Neuronal stem cell (in vitro differentiated cells): ENCODE data around the gene NUP214.

ENCODE experiments used
- DNase-seq: peaks from one replicate; pipeline ENCODE4 v3.0.0-alpha.2; 2013; ENCODE audit warnings: low spot score
- H2AFZ ChIP-seq: one replicate; pipeline ENCODE4 v1.6.1; 2013; ENCODE audit warnings: mild to moderate bottlenecking, low read length, inconsistent platforms
- H2AK5ac ChIP-seq: 2 replicates; pipeline ENCODE4 v1.6.1; 2013; ENCODE audit warnings: low read depth, mild to moderate bottlenecking, inconsistent platforms, low read length, moderate library complexity, mixed read lengths
- H2BK120ac ChIP-seq: 2 replicates; pipeline ENCODE4 v1.6.1; 2013; ENCODE audit warnings: low read depth, mild to moderate bottlenecking, inconsistent platforms, low read length, moderate library complexity, mixed read lengths
- H2BK12ac ChIP-seq: one replicate; pipeline ENCODE4 v1.6.1; 2013; ENCODE audit warnings: low read length, inconsistent platforms
- H2BK15ac ChIP-seq: 2 replicates; pipeline ENCODE4 v1.6.1; 2013; ENCODE audit warnings: mild to moderate bottlenecking, low read length, inconsistent platforms, mixed read lengths
- H2BK5ac ChIP-seq: one replicate; pipeline ENCODE4 v1.6.1; 2013; ENCODE audit warnings: inconsistent platforms, mild to moderate bottlenecking, low read length, moderate library complexity
- H3K14ac ChIP-seq: one replicate; pipeline ENCODE4 v1.6.1; 2013; ENCODE audit warnings: low read length, inconsistent platforms
- H3K18ac ChIP-seq: 2 replicates; pipeline ENCODE4 v1.6.1; 2013; ENCODE audit warnings: low read length, inconsistent platforms
- H3K23ac ChIP-seq: 2 replicates; pipeline ENCODE4 v1.6.1; 2013; ENCODE audit warnings: low read depth, mild to moderate bottlenecking, mixed read lengths, low read length, inconsistent platforms; ENCODE audit not compliant: poor library complexity
- H3K27ac ChIP-seq: replicated peaks from 3 replicates; pipeline ENCODE4 v1.5.1; 2013; ENCODE audit warnings: low read length, inconsistent platforms
- H3K27me3 ChIP-seq, 3 experiments: 2 replicates each; pipeline ENCODE4 v1.6.1; 2013; ENCODE audit warnings: low read length in 3 of 3, mild to moderate bottlenecking in 2 of 3, inconsistent platforms in 1 of 3, low read depth in 1 of 3, mixed read lengths in 1 of 3, moderate library complexity in 1 of 3; ENCODE audit not compliant: control insufficient read depth in 3 of 3, insufficient read depth in 3 of 3
- H3K36me3 ChIP-seq, 2 donors: replicated peaks in 1 of 2; 2 replicates each; pipeline ENCODE4 v1.6.1; 2013; ENCODE audit warnings: low read length in 2 of 2; ENCODE audit not compliant: control insufficient read depth in 2 of 2, insufficient read depth in 2 of 2
- H3K4ac ChIP-seq: 2 replicates; pipeline ENCODE4 v1.6.1; 2013; ENCODE audit warnings: inconsistent platforms, mild to moderate bottlenecking, low read length, moderate library complexity
- H3K4me1 ChIP-seq, 2 donors: 1 replicate in 1 of 2; 2 replicates in 1 of 2; pipeline ENCODE4 v1.6.1; 2013; ENCODE audit warnings: low read length in 2 of 2, low read depth in 1 of 2; ENCODE audit not compliant: control insufficient read depth in 2 of 2, insufficient read depth in 1 of 2
- H3K4me2 ChIP-seq: one replicate; pipeline ENCODE4 v1.6.1; 2013; ENCODE audit warnings: mild to moderate bottlenecking, low read length, inconsistent platforms; ENCODE audit not compliant: insufficient read depth, poor library complexity, severe bottlenecking
- H3K4me3 ChIP-seq, 2 donors: 2 replicates each; pipeline ENCODE4 v1.5.1; 2013; ENCODE audit warnings: low read length in 2 of 2, mild to moderate bottlenecking in 2 of 2, inconsistent platforms in 1 of 2, moderate library complexity in 1 of 2
- H3K79me1 ChIP-seq: one replicate; pipeline ENCODE4 v1.6.1; 2013; ENCODE audit warnings: low read depth, mild to moderate bottlenecking, inconsistent platforms, low read length, moderate library complexity
- H3K9ac ChIP-seq: one replicate; pipeline ENCODE4 v1.6.1; 2013; ENCODE audit warnings: mild to moderate bottlenecking, low read depth, low read length, inconsistent platforms; ENCODE audit not compliant: poor library complexity
- H3K9me3 ChIP-seq, 2 donors: replicated peaks in 1 of 2; 2 replicates each; pipeline versions ENCODE3 to v1.6.1; 2013; ENCODE audit warnings: low read length in 2 of 2, mild to moderate bottlenecking in 2 of 2, inconsistent platforms in 1 of 2, low read depth in 1 of 2, mixed read lengths in 1 of 2, moderate library complexity in 1 of 2; ENCODE audit not compliant: control insufficient read depth in 2 of 2, insufficient read depth in 1 of 2
- H4K8ac ChIP-seq: one replicate; pipeline ENCODE4 v1.6.1; 2013; ENCODE audit warnings: low read depth, mild to moderate bottlenecking, inconsistent platforms, low read length, moderate library complexity
- H4K91ac ChIP-seq: one replicate; pipeline ENCODE4 v1.6.1; 2013; ENCODE audit warnings: low read length, low read depth, mild to moderate bottlenecking, inconsistent platforms; ENCODE audit not compliant: poor library complexity
- WGBS, 2 donors: extraction: QIAGEN DNeasy Blood & Tissue Kit; methylation state at CpG; one replicate each; pipeline ENCODE4 v1.1.7; 2013; ENCODE audit warnings: missing lambda C conversion rate in 2 of 2, mixed read lengths in 1 of 2; ENCODE audit not compliant: insufficient read length in 2 of 2, insufficient replicate concordance in 1 of 2; ENCODE audit errors: extremely low coverage in 2 of 2; 5-methylcytosine and 5-hydroxymethylcytosine counted together

NUP214 gene

GRCh38 chr9:131274674-131275331 is 149.4 kb downstream of the NUP214 start:
- no peak overlapping the region for H2BK12ac ChIP-seq
- no peak for DNase-seq
- H4K8ac ChIP-seq: no peak overlapping the region
- H2BK15ac ChIP-seq: no peak overlapping the region
- no peak overlapping the region for H3K14ac ChIP-seq
- H4K91ac ChIP-seq: no peak overlapping the region
- no peak overlapping the region for H3K4ac ChIP-seq
- peak overlapping the region; percentile 85 for H2AFZ ChIP-seq
- no peaks in the 10 kb centered on the region for H3K36me3 ChIP-seq
- H3K27ac ChIP-seq: no peak overlapping the region
- no peak overlapping the region for H3K9ac ChIP-seq
- H3K18ac ChIP-seq: peak overlapping the region; percentile 16
- no peak overlapping the region for H2BK120ac ChIP-seq
- H2BK5ac ChIP-seq: no peak overlapping the region
- no peaks in the 10 kb centered on the region for H3K79me1 ChIP-seq
- H3K9me3 ChIP-seq: no peaks in the 10 kb centered on the region
- no peak overlapping the region for H3K4me2 ChIP-seq
- peaks cover 12 to 20% of the 10 kb centered on the region in 2 donors for H3K4me1 ChIP-seq
- H3K4me3 ChIP-seq: no peak overlapping the region
- H3K27me3 ChIP-seq: peaks cover 4 to 27% (median 20%) of the 10 kb centered on the region in 3 experiments
- peak overlapping the region; percentile 98 for H3K23ac ChIP-seq
- WGBS, 2 donors: no CpG with 5 or more reads among the region's 18 CpGs
- H2AK5ac ChIP-seq: no peak overlapping the region

GRCh38 chr9:131275332-131276093 is 150.1 kb downstream of the NUP214 start:
- DNase-seq: no peak
- Histone ChIP-seq H3K4me2 (no peak overlapping the region), H2BK15ac (no peak overlapping the region), H3K23ac (peak overlapping the region; percentile 98), H3K79me1 (no peaks in the 10 kb centered on the region), H3K9me3 (no peaks in the 10 kb centered on the region), H4K8ac (no peak overlapping the region), H3K4me1 (peaks cover 9 to 26% of the 10 kb centered on the region in 2 donors), H3K9ac (peak overlapping the region; percentile 1), H3K4me3 (no peak overlapping the region), H4K91ac (no peak overlapping the region), H3K4ac (no peak overlapping the region), H3K36me3 (no peaks in the 10 kb centered on the region), H2BK120ac (no peak overlapping the region), H3K14ac (peak overlapping the region; percentile 42), H3K27me3 (peaks cover 4 to 30% (median 20%) of the 10 kb centered on the region in 3 experiments), H3K18ac (peak overlapping the region; percentile 74), H2AK5ac (peak overlapping the region; percentile 85), H2BK5ac (no peak overlapping the region), H2AFZ (peak overlapping the region; percentile 91), H2BK12ac (no peak overlapping the region), H3K27ac (no peak overlapping the region)
- no CpG with 5 or more reads among the region's 29 CpGs for WGBS, 2 donors

DNA sequence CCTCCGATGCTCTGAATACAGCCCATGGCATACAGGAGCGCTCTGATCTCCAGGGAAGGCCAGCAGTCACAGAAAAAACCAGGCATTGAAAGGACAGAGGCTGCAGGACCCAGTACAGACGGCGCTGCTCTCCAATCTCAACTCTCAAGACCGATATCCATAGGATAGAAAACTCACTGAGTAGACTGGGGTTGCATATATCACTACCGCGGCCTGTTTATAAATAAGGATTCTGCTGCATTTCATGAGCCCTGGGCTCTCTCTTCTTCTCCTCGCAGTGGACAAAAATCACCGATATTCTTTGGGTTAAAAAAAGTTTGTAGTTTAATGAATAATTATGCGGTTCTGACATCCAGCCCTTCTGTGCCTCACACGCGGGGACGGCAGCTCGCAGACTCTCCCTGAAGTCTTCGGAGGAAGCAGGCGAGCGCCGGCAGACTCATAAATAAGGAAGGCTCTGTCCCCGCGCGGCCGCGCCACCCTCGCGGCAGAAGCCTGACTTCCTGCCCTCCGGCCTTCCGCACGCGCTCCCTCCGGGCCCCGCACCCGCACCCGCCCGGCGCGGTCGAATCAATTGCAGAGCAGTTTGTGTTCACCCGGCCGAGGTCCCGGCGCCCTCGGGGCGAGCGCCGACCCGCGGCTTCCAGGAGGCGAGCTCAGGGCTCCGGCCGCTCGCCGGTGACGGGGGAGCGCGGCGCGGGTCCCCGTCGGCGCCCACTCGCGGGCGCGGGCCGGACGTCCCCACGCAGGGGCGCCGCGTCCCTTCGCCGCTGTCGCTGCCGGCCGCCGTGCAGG is 150.9 kb downstream of the NUP214 start, which contains the start of gene FAM78A:
FAM78A (minus strand) TSS at position 417 of the 795 bp plus-strand sequence; CDS start at position 86, 331 bp downstream.
- H3K14ac ChIP-seq: peak within 1 kb of the TSS; percentile 42
- H3K27ac ChIP-seq: no peak within 1 kb of the TSS
- peak within 1 kb of the TSS; percentile 85 for H3K9ac ChIP-seq
- H2AFZ ChIP-seq: peak within 1 kb of the TSS; percentile 91
- H3K18ac ChIP-seq: peak within 1 kb of the TSS; percentile 93
- peak within 1 kb of the TSS; percentile 54 to 84 for H3K4me3 ChIP-seq
- no peak for DNase-seq
- peak within 1 kb of the TSS; percentile 85 for H2AK5ac ChIP-seq
- peaks cover 4 to 37% (median 23%) of the 10 kb centered on the region in 3 experiments for H3K27me3 ChIP-seq
- H3K79me1 ChIP-seq: no peaks in the 10 kb centered on the region
- H2BK12ac ChIP-seq: no peak within 1 kb of the TSS
- peak within 1 kb of the TSS; percentile 98 for H3K23ac ChIP-seq
- peak within 1 kb of the TSS; percentile 96 for H3K4me2 ChIP-seq
- H4K91ac ChIP-seq: no peak within 1 kb of the TSS
- no peaks in the 10 kb centered on the region for H3K36me3 ChIP-seq
- no peak within 1 kb of the TSS for H2BK15ac ChIP-seq
- WGBS, 2 donors: no CpG with 5 or more reads among the region's 76 CpGs
- no peaks in the 10 kb centered on the region for H3K9me3 ChIP-seq
- no peak within 1 kb of the TSS for H2BK120ac ChIP-seq
- peak within 1 kb of the TSS; percentile 25 for H2BK5ac ChIP-seq
- H3K4me1 ChIP-seq: peaks cover 7 to 33% of the 10 kb centered on the region in 2 donors
- H4K8ac ChIP-seq: no peak within 1 kb of the TSS
- no peak within 1 kb of the TSS for H3K4ac ChIP-seq
